GM21423 (cell line): ENCODE results near the gene SLC6A3.

Source experiments
- ATAC-seq: cut with Tn5 transposase; IDR thresholded peaks from one replicate; pipeline ENCODE4 v1.9.1; 2021; ENCODE audit warnings: mild to moderate bottlenecking, moderate library complexity; ENCODE audit not compliant: unreplicated experiment

The SLC6A3 gene

DNA sequence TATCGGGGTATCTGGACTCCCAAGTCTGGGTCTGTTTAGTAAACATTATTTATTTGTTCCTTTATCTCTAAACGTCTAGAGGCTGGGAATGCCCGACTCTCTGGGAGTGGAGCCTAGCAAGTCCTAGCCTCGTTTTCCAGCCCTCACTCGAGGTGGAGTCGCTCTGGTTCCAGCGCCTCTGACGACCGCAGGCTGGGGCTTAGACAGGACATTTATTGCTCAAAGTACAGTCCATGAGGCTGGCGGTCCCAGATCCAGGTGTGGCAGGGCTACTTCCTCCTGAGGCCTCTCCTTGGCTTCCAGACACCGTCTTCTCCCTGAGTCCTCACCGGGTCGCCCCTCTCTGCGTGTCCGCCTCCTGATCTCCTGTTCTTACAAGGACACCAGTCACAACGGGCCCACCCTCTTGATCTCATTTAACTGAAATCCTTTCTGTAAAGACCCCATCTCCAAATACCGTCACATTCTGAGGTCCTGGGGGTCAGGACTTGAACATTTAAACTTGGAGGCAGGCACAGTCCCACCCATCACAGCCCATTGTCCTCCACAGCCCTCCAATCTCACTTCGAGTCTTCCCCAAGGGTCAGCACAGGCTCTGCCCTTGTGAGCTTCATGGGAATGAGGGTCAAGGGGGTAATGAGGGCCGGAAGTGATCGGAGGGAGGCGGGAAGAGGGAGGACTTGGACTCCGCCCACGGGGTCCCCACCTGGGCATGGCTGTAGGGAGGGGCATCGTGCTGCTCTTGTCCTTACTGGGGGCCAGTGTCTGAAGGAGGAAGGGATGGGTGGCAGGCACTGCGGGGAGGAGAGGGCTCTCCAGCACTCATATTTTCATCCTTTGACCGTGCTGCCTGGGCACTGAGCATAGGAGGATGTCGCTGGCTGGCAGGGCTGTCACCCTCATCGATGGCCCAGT lies 88.1 kb downstream of the SLC6A3 start:
- no peak for ATAC-seq

DNA sequence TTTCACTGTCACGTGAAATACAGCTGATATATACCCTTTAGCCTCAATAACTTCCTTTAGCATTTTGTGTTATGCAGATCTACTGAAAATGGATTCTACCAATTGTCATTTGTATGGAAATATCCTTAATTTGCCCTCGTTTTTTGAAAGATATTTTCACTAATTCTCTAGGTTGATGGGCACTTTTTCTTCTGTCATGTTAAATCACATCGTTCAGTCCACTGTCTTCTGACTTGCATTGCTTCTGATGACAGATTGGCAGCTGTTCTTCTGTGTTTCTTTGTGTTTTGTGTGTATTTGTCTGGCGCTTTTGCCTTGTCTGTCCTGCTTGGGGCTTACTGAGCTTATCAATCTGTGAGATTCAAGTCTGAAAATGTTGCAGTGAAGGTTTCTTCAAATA lies 90.7 kb downstream of the SLC6A3 start:
- no peak for ATAC-seq

DNA sequence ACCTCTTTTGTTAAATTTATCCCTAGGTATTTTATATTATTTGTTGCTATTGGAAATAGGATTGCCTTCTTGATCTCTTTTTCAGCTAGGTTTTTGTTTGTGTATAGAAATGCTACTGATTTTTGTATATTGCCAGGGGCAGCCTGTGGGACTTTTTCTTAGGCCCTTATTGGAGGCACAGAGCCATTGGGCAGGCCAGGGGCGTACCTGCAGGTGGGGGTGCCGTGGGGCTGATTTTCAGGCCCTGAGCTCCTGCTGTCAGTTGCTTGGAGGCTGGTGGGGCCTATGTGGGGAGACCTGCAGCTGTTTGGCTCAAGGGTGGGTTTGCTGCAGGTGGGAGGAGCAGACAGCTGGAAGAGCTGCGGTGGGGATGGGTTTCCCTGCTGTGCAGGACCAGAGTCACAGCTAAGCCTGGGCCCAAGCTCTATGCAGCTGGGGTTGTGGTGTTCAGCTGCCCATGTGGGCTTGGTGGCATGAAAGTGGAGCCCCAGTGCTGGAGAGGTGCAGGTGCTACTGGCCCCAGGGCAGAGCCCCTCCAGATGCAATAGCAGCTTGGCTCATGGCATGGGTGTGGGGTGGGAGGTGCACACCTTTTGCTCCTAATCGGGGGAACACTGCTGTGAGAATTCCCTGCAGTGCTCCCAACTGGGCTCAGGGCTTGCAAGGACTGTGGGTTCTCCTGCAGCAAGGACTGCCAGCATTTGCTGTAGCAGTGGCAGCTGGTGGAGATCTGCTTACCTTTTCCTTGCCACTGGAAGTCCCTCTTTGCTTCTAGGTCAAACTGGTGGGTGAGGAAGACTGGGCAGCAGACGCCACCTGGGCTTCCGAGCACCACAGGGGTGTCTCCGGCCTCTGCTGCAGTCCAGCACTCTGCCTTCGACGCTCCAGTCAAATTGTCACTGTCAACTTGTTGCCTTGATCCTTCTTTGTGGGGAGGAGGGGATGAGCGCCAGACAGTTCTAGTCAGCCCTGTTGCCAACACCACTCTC lies 92.7 kb downstream of the SLC6A3 start:
- no peak for ATAC-seq

DNA sequence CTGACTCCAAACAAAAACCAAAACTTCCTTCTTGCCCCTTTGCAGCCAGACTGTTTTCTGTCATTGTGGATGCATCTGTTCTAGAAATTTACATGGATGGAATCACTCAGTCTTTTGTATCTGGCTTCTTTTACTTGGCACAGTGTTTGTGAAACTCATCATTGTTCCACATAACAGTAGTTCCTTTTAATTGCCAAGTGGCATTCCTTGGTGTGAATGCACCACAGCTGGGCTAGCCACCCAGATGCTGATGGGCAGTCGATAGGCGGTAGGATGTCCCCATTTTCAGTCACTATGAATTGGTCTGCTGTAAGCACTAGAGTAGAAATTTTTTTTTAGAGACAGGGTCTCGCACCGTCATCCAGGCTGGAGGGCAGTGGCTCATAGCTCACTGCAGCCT lies 94.1 kb downstream of the SLC6A3 start:
- ATAC-seq = no peak

DNA sequence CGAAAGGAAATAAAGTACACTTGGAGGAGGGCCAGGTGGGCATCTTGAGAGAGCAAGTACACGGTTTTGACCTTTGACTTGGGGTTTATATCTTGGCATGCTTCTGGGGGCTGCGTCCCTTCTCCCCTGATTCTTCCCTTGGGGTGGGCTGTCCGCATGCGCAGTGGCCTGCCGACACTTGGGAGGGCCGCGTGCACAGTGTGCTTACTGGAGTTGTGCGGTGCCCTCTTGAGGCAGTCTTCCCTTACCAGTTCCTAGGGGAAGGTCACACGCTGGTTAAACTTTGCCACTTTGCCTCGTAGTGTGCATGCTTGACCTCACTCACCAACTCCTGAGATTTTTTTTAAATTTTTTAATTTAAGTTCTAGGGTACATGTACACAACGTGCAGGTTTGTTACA lies 96.0 kb downstream of the SLC6A3 start:
- no peak for ATAC-seq

DNA sequence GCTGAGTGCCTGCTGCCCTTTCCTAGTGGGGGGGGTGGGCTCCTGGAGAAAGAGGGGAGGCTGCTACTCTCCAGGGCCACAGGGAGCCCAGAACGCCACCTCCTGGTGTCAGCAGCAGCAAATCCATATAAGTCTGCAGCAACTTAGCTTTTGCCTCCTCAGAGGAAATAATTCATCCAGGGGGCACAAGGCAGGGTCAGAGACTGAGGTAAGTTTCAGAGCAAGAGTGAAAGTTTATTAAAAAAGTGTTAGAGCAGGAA lies 96.3 kb downstream of the SLC6A3 start:
- no peak for ATAC-seq

DNA sequence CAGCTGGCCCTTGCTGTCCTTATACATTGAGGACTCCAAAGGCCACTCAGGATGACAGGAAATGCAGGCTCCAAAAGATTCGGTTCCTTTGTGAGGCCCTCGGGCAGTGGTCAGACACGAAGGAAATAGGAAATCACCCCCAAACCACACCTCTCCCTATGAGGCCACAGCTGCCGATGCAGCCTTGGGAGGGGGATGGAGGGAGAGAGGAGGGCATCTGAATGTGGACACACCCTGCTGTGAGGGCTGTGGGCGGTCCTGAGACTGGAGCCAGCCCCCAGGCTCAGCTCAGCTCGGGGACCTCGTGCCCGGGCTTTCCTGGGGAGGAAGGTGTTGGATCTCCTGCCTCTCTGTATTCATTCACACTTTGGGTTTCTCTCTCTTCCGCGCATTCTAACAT lies 97.7 kb downstream of the SLC6A3 start:
- no peak for ATAC-seq

DNA sequence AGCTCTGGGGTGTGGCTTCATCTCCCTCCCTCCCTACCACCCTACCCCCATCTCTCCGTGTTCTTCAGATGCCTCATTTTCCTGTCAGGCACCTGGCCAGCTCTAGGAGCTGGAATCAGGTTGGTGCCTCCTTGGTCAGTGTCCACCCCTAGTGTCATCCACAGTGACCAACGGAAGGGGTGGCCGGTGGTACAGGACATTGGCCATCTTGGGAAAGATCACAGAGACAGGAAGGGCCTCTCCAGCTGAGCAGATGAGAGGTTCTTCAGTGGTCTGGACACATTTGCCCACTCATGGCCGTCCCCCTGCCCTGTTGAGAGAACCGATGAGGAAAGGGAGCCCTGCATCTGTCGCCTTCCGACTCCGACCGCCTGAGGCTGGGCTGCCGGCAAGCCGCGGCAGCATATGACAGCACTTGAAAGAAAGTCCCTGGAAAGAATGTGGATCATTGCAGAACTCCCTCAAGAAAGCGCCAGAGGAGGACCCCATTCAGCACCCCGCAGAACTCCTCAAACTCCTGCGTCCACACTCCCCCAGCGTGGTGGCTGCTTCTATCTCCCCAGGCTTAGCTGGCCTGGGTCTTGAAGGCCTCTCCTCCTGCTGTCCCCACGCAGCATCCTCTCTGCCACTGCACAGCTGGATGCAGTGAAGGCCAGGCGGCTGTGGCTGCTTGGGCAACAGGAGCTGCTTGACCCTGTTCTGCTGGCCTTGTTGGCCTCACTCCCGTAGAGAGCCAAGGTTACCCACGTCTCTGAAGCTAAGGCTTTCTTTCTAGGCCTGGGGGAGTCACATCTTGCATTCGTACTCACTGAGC lies 98.4 kb downstream of the SLC6A3 start:
- ATAC-seq = no peak

DNA sequence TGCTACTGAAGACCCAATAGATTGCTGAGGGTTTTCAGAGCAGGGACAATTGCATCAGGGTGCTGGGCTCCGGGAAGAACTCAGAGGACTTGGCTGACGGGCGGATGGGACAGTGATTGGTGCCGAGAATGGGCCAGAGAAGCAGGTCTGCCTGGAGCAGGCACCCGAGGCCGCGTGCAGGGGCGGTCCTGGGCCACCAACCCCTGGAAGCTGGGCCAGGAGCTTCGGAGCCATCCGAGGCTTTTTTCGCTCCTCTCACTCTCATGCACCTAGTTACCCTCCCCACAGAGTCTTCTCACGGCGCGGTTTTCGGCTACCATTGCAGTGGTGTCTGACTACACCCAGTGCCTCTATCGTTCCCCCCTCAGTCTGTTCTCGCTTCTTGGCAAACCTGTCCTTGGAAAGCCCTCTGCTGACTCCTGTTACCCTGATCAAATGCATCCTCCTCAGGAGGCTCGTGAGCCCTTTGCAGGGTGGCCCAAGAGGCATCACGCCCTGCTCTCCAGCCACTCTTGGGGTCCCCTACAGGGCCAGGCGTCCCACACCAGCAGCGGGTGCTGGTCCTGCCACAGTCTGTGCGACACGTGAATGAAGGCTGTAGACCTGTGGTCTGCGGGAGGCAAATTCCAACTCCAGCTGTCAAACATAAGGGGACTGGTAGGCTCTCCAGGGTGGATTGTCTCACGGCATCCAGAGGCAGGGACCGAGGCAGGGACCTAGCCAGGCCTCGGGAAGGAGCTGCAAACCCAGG lies 99.2 kb downstream of the SLC6A3 start:
- no peak for ATAC-seq

DNA sequence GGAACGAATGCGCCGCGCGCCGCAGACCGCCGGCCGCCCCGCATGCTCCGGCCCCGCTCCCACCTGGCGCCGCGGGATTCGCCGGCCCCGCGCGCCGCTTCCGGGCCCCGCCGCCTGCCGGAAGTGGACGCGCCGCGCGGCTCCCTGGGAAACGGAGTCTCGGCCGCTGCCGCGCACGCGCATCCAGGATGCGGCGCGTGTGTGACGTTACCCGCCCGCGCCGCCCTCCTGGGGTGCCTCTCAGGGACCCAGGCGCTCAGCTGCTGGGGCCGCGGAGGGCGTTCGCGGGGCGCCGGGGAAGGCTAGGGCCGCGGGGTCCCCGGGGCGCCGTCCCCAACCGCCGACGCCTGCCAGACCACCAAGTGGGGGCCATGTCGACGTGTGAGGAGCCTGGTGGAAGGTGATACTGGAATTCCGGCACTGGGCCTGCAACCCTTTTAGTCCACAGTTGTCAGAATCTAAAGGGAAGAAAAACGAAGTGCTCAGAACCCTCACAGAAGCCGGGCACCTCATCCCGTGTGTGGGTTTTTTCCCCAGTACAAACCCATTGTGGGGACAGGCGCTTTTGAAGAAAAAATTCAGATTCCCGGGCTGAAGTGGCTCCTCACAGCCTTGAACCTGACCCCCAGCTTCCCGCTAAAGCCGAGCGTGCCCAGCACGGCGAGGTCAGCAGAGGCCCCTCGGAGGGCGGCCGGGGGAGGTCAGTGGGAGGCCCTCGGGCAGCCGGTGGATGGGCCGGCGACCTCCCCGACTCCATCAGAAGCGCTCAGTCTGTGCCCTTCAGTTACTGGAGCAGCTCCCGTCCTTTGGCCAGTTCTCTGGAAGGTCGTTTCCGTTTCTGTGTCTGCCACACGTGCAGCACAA lies 100.0 kb downstream of the SLC6A3 start, which contains the start of gene CLPTM1L:
Gene CLPTM1L (minus strand): TSS at position 125 of the 864 bp plus-strand sequence. CDS start 258 bp downstream, outside the sequence.
- ATAC-seq = peak; percentile 82

DNA sequence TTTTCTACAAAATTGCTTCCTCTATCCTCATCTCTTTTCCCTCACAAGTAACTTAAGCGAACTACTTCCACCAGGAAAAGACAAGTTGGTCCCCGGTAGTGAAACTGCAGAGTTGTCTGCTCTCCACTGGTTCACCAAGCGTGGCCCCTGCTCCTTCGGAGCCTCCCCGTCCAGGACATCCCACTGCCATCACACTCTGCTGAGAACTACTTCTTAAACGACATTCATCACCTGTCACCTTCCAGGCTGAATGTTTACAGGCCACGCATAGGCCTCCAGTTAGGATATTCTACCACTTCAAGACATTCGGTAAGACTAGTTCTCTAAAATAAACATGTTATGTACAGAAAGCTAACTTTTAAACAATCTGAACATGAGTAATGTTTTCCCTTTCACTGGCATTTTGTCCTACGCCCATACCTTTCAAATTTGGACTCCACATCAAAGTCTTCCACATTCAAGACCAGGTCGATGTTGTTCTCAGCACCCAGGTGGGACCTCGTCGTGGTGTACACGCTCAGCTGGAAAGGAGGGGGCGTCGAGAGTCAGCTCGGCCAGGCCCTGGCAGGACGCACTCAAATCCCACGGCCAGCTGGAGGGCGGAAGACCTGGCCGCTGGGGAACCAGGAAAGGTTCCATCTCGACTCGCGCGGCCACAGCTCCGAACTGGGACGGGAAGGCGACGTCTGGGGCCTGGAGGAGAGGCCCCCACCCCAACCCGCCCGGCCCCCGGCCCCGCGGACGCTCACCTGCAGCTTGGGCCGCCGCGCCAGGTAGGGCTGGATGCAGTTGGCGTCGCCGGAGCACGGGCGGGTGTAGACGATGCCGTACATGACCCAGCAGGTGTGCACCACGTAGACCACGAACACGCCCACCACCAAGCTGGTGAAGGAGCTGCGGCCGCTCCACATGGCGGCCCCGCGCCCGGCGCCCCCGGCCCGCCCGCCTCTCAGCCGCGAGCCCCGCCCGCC lies 101.0 kb downstream of the SLC6A3 start:
- peak; percentile 10 for ATAC-seq

DNA sequence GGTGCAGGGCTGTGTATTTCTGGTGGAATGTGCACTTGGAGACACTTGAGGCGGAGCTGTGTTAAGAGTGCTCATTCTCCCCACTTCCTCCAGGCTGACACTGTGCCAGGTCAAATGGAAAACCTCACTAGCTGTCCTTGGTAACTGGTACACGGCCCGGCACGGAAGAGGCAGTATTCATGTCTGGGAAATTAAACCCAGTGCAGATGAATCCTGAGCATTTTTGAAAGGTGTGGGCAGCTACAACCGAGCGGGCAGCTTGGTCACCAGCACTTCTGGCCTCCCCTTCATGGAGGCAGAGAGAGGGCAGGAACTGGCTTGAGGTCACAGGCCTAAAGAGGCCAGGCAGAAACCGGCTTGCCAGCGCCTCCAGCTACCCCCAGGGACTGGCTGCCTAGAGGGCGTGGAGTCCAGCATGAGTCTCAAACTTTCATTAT lies 101.9 kb downstream of the SLC6A3 start:
- no peak for ATAC-seq
